ENCODE data around the gene MICAL2.

MICAL2 gene

DNA sequence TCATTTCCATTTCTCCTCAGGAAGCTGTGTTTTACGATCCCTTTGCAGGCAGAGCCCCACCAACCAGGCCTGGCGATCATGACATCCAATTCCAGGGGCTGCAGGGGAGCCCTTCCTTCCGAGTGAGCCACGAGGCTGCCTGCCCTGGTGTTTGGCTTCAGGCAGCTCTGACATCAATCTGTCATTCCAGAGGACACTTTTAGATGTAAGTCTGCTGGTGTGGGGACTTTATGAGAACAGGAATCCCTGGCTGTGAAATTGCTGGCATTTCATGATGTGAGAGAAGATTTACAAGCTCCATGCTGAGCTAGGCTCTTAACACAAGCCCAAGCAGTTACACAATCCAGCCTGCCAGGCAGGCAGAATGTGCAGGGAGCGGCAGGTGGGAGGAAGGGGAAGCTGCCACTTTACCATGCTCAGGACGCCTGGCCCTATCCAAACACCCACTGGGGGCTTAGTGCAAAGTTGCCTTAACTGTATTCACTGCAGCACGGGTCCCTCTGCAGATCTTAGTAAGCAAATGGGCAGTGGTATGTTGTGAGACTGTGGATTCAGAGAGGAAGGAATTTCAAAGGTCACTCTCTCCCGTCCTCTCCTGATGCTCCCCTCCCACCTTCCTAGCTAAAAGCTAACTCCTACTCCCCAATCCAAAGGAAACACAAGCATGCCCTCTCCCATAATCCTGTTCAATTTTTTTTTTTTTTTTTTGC is 43.4 kb upstream of the MICAL2 start (continued):
- TF ChIP-seq MZF1 (tag by site-specific recombination; IDR thresholded peaks at IDR 0.05; ENCODE audit: borderline replicate concordance) (peak; percentile 96), ZNF404 (tag by site-specific recombination; IDR thresholded peaks at IDR 0.05) (no peak), ZNF747 (tag by site-specific recombination; IDR thresholded peaks at IDR 0.05) (no peak), ZNF23 (tag by site-specific recombination; IDR thresholded peaks at IDR 0.05; ENCODE audit: borderline replicate concordance) (no peak), OSR2 (tag by site-specific recombination; IDR thresholded peaks at IDR 0.05) (peak; percentile 91), ZNF600 (tag by site-specific recombination; IDR thresholded peaks at IDR 0.05) (peak; percentile 76), KLF7 (tag by site-specific recombination; IDR thresholded peaks at IDR 0.05; ENCODE audit: borderline replicate concordance) (no peak), ZXDB (tag by site-specific recombination; IDR thresholded peaks at IDR 0.05) (peak; percentile 86), ZNF624 (tag by site-specific recombination; IDR thresholded peaks at IDR 0.05) (no peak), ATF2 (tag by site-specific recombination; IDR thresholded peaks at IDR 0.05; ENCODE audit: low read depth) (peak; percentile 23; the same call in 1 of the 2 replicates), ZBTB48 (tag by site-specific recombination; IDR thresholded peaks at IDR 0.05) (no peak; the same call in 1 of the 2 replicates), ZNF48 (tag by site-specific recombination; IDR thresholded peaks at IDR 0.05) (no peak), ZBTB20 (tag by site-specific recombination; IDR thresholded peaks at IDR 0.05) (peak; percentile 91), ZNF148 (tag by site-specific recombination; IDR thresholded peaks at IDR 0.05; ENCODE audit: borderline replicate concordance) (no peak), ZNF76 (tag by site-specific recombination; IDR thresholded peaks at IDR 0.05; ENCODE audit: borderline replicate concordance, low read depth) (0 out of 2 replicates have a peak, but pooled peaks have one; percentile 31), ZNF510 (tag by site-specific recombination; IDR thresholded peaks at IDR 0.05; ENCODE audit: insufficient replicate concordance) (no peak), ZNF121 (tag by site-specific recombination; IDR thresholded peaks at IDR 0.05) (no peak), ZNF560 (tag by site-specific recombination; IDR thresholded peaks at IDR 0.05; ENCODE audit: borderline replicate concordance) (no peak), ZNF26 (tag by site-specific recombination; IDR thresholded peaks at IDR 0.05) (no peak), ZNF610 (tag by site-specific recombination; IDR thresholded peaks at IDR 0.05; ENCODE audit: borderline replicate concordance) (peak; percentile 96), ZNF140 (tag by site-specific recombination; IDR thresholded peaks at IDR 0.05) (no peak), ZNF169 (tag by site-specific recombination; IDR thresholded peaks at IDR 0.05) (no peak), ZNF792 (tag by site-specific recombination; IDR thresholded peaks at IDR 0.05) (no peak), ZNF791 (tag by site-specific recombination; IDR thresholded peaks at IDR 0.05) (no peak), ZNF501 (tag by site-specific recombination; IDR thresholded peaks at IDR 0.05) (no peak), ZNF544 (tag by site-specific recombination; IDR thresholded peaks at IDR 0.05) (no peak), ZNF629 (tag by site-specific recombination; IDR thresholded peaks at IDR 0.05) (peak; percentile 53; the same call in 1 of the 2 replicates)
- TF ChIP-seq, protein P1, sequence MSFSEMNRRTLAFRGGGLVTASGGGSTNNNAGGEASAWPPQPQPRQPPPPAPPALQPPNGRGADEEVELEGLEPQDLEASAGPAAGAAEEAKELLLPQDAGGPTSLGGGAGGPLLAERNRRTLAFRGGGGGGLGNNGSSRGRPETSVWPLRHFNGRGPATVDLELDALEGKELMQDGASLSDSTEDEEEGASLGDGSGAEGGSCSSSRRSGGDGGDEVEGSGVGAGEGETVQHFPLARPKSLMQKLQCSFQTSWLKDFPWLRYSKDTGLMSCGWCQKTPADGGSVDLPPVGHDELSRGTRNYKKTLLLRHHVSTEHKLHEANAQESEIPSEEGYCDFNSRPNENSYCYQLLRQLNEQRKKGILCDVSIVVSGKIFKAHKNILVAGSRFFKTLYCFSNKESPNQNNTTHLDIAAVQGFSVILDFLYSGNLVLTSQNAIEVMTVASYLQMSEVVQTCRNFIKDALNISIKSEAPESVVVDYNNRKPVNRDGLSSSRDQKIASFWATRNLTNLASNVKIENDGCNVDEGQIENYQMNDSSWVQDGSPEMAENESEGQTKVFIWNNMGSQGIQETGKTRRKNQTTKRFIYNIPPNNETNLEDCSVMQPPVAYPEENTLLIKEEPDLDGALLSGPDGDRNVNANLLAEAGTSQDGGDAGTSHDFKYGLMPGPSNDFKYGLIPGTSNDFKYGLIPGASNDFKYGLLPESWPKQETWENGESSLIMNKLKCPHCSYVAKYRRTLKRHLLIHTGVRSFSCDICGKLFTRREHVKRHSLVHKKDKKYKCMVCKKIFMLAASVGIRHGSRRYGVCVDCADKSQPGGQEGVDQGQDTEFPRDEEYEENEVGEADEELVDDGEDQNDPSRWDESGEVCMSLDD (tag by site-specific recombination; IDR thresholded peaks at IDR 0.05): no peak
- TF ChIP-seq, protein P2, sequence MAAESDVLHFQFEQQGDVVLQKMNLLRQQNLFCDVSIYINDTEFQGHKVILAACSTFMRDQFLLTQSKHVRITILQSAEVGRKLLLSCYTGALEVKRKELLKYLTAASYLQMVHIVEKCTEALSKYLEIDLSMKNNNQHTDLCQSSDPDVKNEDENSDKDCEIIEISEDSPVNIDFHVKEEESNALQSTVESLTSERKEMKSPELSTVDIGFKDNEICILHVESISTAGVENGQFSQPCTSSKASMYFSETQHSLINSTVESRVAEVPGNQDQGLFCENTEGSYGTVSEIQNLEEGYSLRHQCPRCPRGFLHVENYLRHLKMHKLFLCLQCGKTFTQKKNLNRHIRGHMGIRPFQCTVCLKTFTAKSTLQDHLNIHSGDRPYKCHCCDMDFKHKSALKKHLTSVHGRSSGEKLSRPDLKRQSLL (tag by site-specific recombination; IDR thresholded peaks at IDR 0.05): no peak
- TF ChIP-seq, protein P3, sequence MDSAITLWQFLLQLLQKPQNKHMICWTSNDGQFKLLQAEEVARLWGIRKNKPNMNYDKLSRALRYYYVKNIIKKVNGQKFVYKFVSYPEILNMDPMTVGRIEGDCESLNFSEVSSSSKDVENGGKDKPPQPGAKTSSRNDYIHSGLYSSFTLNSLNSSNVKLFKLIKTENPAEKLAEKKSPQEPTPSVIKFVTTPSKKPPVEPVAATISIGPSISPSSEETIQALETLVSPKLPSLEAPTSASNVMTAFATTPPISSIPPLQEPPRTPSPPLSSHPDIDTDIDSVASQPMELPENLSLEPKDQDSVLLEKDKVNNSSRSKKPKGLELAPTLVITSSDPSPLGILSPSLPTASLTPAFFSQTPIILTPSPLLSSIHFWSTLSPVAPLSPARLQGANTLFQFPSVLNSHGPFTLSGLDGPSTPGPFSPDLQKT (IDR thresholded peaks at IDR 0.05; ENCODE audit: borderline replicate concordance, low read depth, low read length): no peak

Data from HEK293 (cell line).